Keratinocyte (primary cell): ENCODE measurements around the gene TRAPPC11. TPM values are rescaled to one million over a fixed set of nuclear protein-coding genes. Genes with fewer than 3 reads are reported as not detected.

Experiments used
- DNase-seq: peaks from one replicate; pipeline ENCODE4 v3.0.0-alpha.2; 2011; ENCODE audit warnings: low read depth, missing footprints, low spot score
- FAIRE-seq: peaks from 2 replicates; lab custom pipeline; 2011; peaks lifted over from hg19 to GRCh38; lab: Jason Lieb, UNC
- H2AFZ ChIP-seq: 2 replicates; pipeline ENCODE4 v1.6.0; 2012; ENCODE audit warnings: low read length, control low read depth, inconsistent platforms; ENCODE audit not compliant: control insufficient read depth
- H3K27ac ChIP-seq: 2 replicates; pipeline ENCODE4 v1.5.1; 2011; ENCODE audit warnings: low read length; ENCODE audit not compliant: control insufficient read depth, insufficient read depth
- H3K27me3 ChIP-seq: 3 replicates; pipeline ENCODE4 v1.6.0; 2011; ENCODE audit warnings: low read length; ENCODE audit not compliant: control insufficient read depth, insufficient read depth; ENCODE audit errors: extremely low read depth
- H3K36me3 ChIP-seq, 2 experiments: 2 replicates in 1 of 2; 3 replicates in 1 of 2; pipeline ENCODE4 v1.5.1; 2011; ENCODE audit warnings: low read length in 2 of 2, mild to moderate bottlenecking in 1 of 2; ENCODE audit not compliant: control insufficient read depth in 2 of 2, insufficient read depth in 2 of 2; ENCODE audit errors: extremely low read depth in 1 of 2
- H3K4me1 ChIP-seq: 3 replicates; pipeline ENCODE4 v1.5.1; 2011; ENCODE audit warnings: low read length; ENCODE audit not compliant: control insufficient read depth, insufficient read depth; ENCODE audit errors: extremely low read depth
- H3K4me2 ChIP-seq: 3 replicates; pipeline ENCODE4 v1.6.0; 2011; ENCODE audit warnings: low read depth, low read length; ENCODE audit not compliant: control insufficient read depth, insufficient read depth; ENCODE audit errors: extremely low read depth
- H3K4me3 ChIP-seq, 3 experiments: fragments of 200-600 bp in 1 of 3; sonication (generic) in 1 of 3; 2 replicates in 2 of 3; 3 replicates in 1 of 3; pipeline ENCODE4 v1.5.1; 2011 to 2016; ENCODE audit warnings: low read length in 3 of 3, mild to moderate bottlenecking in 3 of 3, control low read depth in 2 of 3, inconsistent platforms in 1 of 3, low read depth in 1 of 3, mixed read lengths in 1 of 3, mixed run types in 1 of 3, moderate library complexity in 1 of 3; ENCODE audit not compliant: control insufficient read depth in 2 of 3, insufficient read depth in 2 of 3; ENCODE audit errors: extremely low read depth in 1 of 3
- H3K79me2 ChIP-seq: 2 replicates; pipeline ENCODE4 v1.6.0; 2012; ENCODE audit warnings: low read length; ENCODE audit not compliant: control insufficient read depth, insufficient read depth
- H3K9ac ChIP-seq: 3 replicates; pipeline ENCODE4 v1.6.0; 2011; ENCODE audit warnings: low read length; ENCODE audit not compliant: control insufficient read depth, insufficient read depth; ENCODE audit errors: extremely low read depth
- H3K9me1 ChIP-seq: 3 replicates; pipeline ENCODE4 v1.6.0; 2011; ENCODE audit warnings: low read length; ENCODE audit not compliant: control insufficient read depth, insufficient read depth; ENCODE audit errors: extremely low read depth
- H3K9me3 ChIP-seq: 2 replicates; pipeline ENCODE4 v1.5.1; 2012; ENCODE audit warnings: low read depth, low read length; ENCODE audit not compliant: control insufficient read depth
- H4K20me1 ChIP-seq: 3 replicates; pipeline ENCODE4 v1.6.0; 2011; ENCODE audit warnings: low read length; ENCODE audit not compliant: control insufficient read depth, insufficient read depth; ENCODE audit errors: extremely low read depth
- CTCF ChIP-seq, 3 experiments: IDR thresholded peaks in 1 of 3; conservative IDR thresholded peaks in 1 of 3; optimal IDR thresholded peaks in 1 of 3; 2 replicates in 2 of 3; 3 replicates in 1 of 3; pipeline versions ENCODE3 to v1.5.1; 2011; ENCODE audit warnings: low read length in 3 of 3, mild to moderate bottlenecking in 3 of 3, moderate library complexity in 2 of 3, control low read depth in 1 of 3, inconsistent platforms in 1 of 3; ENCODE audit not compliant: insufficient read depth in 2 of 3; ENCODE audit errors: extremely low read depth in 1 of 3
- EZH2 ChIP-seq: IDR thresholded peaks from one replicate; pipeline ENCODE4 v1.6.1; 2012; ENCODE audit warnings: inconsistent platforms, mild to moderate bottlenecking, low read length, moderate library complexity
- dilution Hi-C: fragments of 300-500 bp; cut with MboI; formaldehyde crosslinking; loops from one replicate; pipeline ENCODE4 v1.7.0; 2020; ENCODE audit warnings: low sequenced_read_pairs; ENCODE audit not compliant: extremely low pct_ligation_motif_present
- polyA plus RNA-seq, 5 experiments: library from polyadenylated mRNA; depleted of rRNA in 3 of 5; stranded (reverse) in 3 of 5; stranded (forward) in 1 of 5; unstranded in 1 of 5; fragments of >200 nt; gene quantifications; 1 replicate in 1 of 5; 2 replicates in 3 of 5; 3 replicates in 1 of 5; pipeline versions ENCODE4 v1.2.1 to v1.2.3, GENCODE V29; 2011 to 2012; ENCODE audit warnings: missing spikeins in 2 of 5, low read depth in 1 of 5, low replicate concordance in 1 of 5

TRAPPC11 gene
- polyA plus RNA-seq, 1 donor (not counting 4 experiments of a cell fraction or from before 2014, with no cell fraction given) = 42.5 TPM

DNA sequence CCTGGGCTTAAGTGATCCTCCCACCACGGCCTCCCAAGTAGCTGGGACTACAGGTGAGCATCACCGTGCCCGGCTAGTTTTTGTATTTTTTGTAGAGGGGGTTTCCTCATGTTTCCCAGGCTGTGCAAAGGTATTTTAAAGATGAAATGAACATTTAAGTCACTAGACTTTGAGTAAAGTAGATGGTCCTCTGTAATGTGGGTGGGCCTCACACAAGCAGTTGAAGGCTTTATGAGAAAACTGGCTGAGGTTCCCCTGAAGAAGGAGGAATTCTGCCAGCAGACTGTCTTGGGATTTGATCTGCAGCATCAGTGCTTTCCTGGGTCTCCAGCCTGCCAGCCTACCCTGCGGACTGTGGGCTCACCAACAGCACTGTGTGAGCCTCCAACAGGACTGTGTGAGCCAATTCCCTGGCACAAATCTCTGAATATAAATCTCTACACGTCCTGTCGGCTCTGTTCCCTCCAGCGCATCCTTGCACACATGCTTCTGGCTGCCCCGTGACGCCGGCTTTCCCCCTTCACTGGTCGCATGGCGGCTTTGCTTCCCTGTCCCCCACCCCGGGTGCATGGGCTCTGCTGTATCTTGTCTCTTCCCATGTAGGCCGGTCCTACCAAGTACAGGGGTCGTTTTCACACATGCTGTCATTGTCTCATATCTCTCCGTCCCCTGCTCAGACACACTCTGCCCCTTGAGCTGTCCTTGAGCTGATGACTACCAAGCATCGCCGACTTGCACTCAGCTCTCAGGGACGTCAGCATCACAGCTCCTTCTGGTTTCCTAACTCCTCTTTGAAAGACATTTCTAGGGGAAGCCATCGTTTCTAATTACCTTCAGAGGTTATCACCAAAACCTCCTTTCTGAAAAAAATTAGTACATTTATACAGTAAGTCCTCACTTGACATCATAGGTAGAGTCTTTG, 46.5 kb upstream of the TRAPPC11 start:
- peaks cover 28% of the 10 kb centered on the region for H3K4me1 ChIP-seq
- dilution Hi-C loops = no loop called here
- TF ChIP-seq CTCF (optimal IDR thresholded peaks at IDR 0.05 in 1 of 3, IDR thresholded peaks at IDR 0.05 in 1 of 3, conservative IDR thresholded peaks at IDR 0.05 in 1 of 3; ENCODE audit: extremely low read depth in 1 of 3, insufficient read depth in 2 of 3, low read length in 3 of 3) = no peak
- no peak for TF ChIP-seq EZH2
- no peak overlapping the region for H3K27ac ChIP-seq
- H3K4me3 ChIP-seq = no peak overlapping the region
- FAIRE-seq = no peak
- H3K9me1 ChIP-seq = no peaks in the 10 kb centered on the region
- H3K9me3 ChIP-seq = no peaks in the 10 kb centered on the region
- no peaks in the 10 kb centered on the region for H3K79me2 ChIP-seq
- H3K36me3 ChIP-seq = no peaks in the 10 kb centered on the region
- H3K27me3 ChIP-seq = no peaks in the 10 kb centered on the region
- H3K4me2 ChIP-seq = no peak overlapping the region
- H3K9ac ChIP-seq = no peak overlapping the region
- DNase-seq = no peak
- H4K20me1 ChIP-seq = no peaks in the 10 kb centered on the region
- H2AFZ ChIP-seq = no peak overlapping the region

DNA sequence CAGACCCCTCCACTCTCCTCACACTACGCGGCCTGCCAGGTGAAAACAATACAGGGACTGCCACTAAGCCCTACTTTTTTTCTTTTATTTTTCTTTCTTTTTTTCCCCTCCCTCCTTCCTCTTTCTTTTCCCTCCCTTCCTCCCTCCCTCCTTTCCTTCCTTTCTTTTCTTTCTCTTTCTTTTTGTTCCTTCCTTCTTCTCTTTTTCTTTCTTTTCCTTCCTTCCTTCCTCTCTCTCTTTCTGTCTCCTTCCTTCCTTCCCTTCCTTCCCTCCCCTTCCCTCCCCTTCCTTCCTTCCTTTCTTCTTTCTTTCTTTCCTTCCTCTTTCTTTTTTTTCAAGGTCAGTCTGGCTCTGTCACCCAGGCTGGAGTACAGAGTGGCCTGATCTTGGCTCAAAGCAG, 42.0 kb upstream of the TRAPPC11 start:
- Histone ChIP-seq H3K27ac (no peak overlapping the region), H3K79me2 (no peaks in the 10 kb centered on the region), H3K4me1 (no peaks in the 10 kb centered on the region), H4K20me1 (no peaks in the 10 kb centered on the region), H2AFZ (no peak overlapping the region), H3K36me3 (no peaks in the 10 kb centered on the region), H3K9ac (no peak overlapping the region), H3K27me3 (no peaks in the 10 kb centered on the region), H3K4me2 (no peak overlapping the region), H3K9me3 (no peaks in the 10 kb centered on the region), H3K9me1 (no peaks in the 10 kb centered on the region), H3K4me3 (no peak overlapping the region)
- TF ChIP-seq CTCF (optimal IDR thresholded peaks at IDR 0.05 in 1 of 3, IDR thresholded peaks at IDR 0.05 in 1 of 3, conservative IDR thresholded peaks at IDR 0.05 in 1 of 3; ENCODE audit: extremely low read depth in 1 of 3, insufficient read depth in 2 of 3, low read length in 3 of 3) (no peak), EZH2 (no peak)
- dilution Hi-C loops = no loop called here
- no peak for FAIRE-seq
- DNase-seq = no peak
